ENCODE measurements around the gene B3GALT4.
"Not testable (repeated sequence)": the region's sequence is repeated elsewhere in the genome, so short reads cannot be mapped to it uniquely, and the experiment has no call there.

Gene B3GALT4

GRCh38 chr6:33259032-33259431 lies 17.9 kb upstream of the B3GALT4 start:
- WGBS (ENCODE audit: extremely low coverage, insufficient coverage, low lambda C conversion rate): no CpG with 5 or more reads among the region's 5 CpGs
- peaks cover 2% of the 10 kb centered on the region for H3K36me3 ChIP-seq (ENCODE audit: control insufficient read depth, insufficient read depth, low read length)
- H3K27ac ChIP-seq (ENCODE audit: low read depth, low read length): no peak overlapping the region

GRCh38 chr6:33262490-33262889 lies 14.4 kb upstream of the B3GALT4 start:
- not testable (repeated sequence) for H2BK15ac ChIP-seq (replicated peaks; ENCODE audit: low read depth); H3K9ac ChIP-seq (ENCODE audit: low read length); H3K27ac ChIP-seq (ENCODE audit: low read depth, low read length); H3K18ac ChIP-seq (ENCODE audit: low read length); H2BK120ac ChIP-seq (ENCODE audit: low read depth, low read length); H3K23ac ChIP-seq (ENCODE audit: low read length); H3K4me2 ChIP-seq (ENCODE audit: low read length); H3K27me3 ChIP-seq (ENCODE audit: insufficient read depth, low read length, poor library complexity); H2AK5ac ChIP-seq (ENCODE audit: low read length); H3K36me3 ChIP-seq (ENCODE audit: control insufficient read depth, insufficient read depth, low read length); H3K56ac ChIP-seq (ENCODE audit: low read length); H3K4me1 ChIP-seq (ENCODE audit: control insufficient read depth, low read depth, low read length); H3K79me1 ChIP-seq (ENCODE audit: low read length); H3K4ac ChIP-seq (ENCODE audit: low read depth, low read length); DNase-seq; H4K8ac ChIP-seq (ENCODE audit: low read depth, low read length); H4K5ac ChIP-seq (ENCODE audit: low read length); H3K4me3 ChIP-seq (ENCODE audit: low read length); H3K79me2 ChIP-seq (ENCODE audit: control insufficient read depth, insufficient read depth, low read length); H2BK5ac ChIP-seq (ENCODE audit: low read length)
- no CpG with 5 or more reads among the region's 3 CpGs for WGBS (ENCODE audit: extremely low coverage, insufficient coverage, low lambda C conversion rate)

More at GRCh38 chr6:33259032-33259431, 17.9 kb upstream of the B3GALT4 start:
- Histone ChIP-seq H2BK120ac (ENCODE audit: low read depth, low read length) (no peak overlapping the region), H2BK5ac (ENCODE audit: low read length) (no peak overlapping the region), H2AK5ac (ENCODE audit: low read length) (no peak overlapping the region), H3K4me3 (ENCODE audit: low read length) (no peak overlapping the region), H3K56ac (ENCODE audit: low read length) (no peak overlapping the region), H4K8ac (ENCODE audit: low read depth, low read length) (no peak overlapping the region), H2BK15ac (replicated peaks; ENCODE audit: low read depth) (no peak overlapping the region), H3K4me2 (ENCODE audit: low read length) (no peak overlapping the region), H3K79me1 (ENCODE audit: low read length) (no peaks in the 10 kb centered on the region), H3K23ac (ENCODE audit: low read length) (no peak overlapping the region), H3K27me3 (ENCODE audit: insufficient read depth, low read length, poor library complexity) (no peaks in the 10 kb centered on the region), H3K18ac (ENCODE audit: low read length) (no peak overlapping the region), H3K4ac (ENCODE audit: low read depth, low read length) (no peak overlapping the region), H3K4me1 (ENCODE audit: control insufficient read depth, low read depth, low read length) (no peaks in the 10 kb centered on the region), H4K5ac (ENCODE audit: low read length) (no peak overlapping the region), H3K79me2 (ENCODE audit: control insufficient read depth, insufficient read depth, low read length) (no peaks in the 10 kb centered on the region), H3K9ac (ENCODE audit: low read length) (no peak overlapping the region)
- DNase-seq: no peak

GRCh38 chr6:33264015-33264414 lies 12.9 kb upstream of the B3GALT4 start:
- Histone ChIP-seq H3K27ac (ENCODE audit: low read depth, low read length) (no peak overlapping the region), H3K27me3 (ENCODE audit: insufficient read depth, low read length, poor library complexity) (no peaks in the 10 kb centered on the region), H3K18ac (ENCODE audit: low read length) (no peak overlapping the region), H2BK120ac (ENCODE audit: low read depth, low read length) (no peak overlapping the region), H3K56ac (ENCODE audit: low read length) (no peak overlapping the region), H3K36me3 (ENCODE audit: control insufficient read depth, insufficient read depth, low read length) (peaks cover 4% of the 10 kb centered on the region), H3K79me1 (ENCODE audit: low read length) (no peaks in the 10 kb centered on the region), H2BK15ac (replicated peaks; ENCODE audit: low read depth) (no peak overlapping the region), H4K5ac (ENCODE audit: low read length) (no peak overlapping the region), H2AK5ac (ENCODE audit: low read length) (no peak overlapping the region), H3K4me2 (ENCODE audit: low read length) (no peak overlapping the region), H3K4ac (ENCODE audit: low read depth, low read length) (no peak overlapping the region), H3K4me3 (ENCODE audit: low read length) (no peak overlapping the region), H3K23ac (ENCODE audit: low read length) (no peak overlapping the region), H4K8ac (ENCODE audit: low read depth, low read length) (no peak overlapping the region), H2BK5ac (ENCODE audit: low read length) (no peak overlapping the region), H3K79me2 (ENCODE audit: control insufficient read depth, insufficient read depth, low read length) (no peaks in the 10 kb centered on the region), H3K9ac (ENCODE audit: low read length) (no peak overlapping the region), H3K4me1 (ENCODE audit: control insufficient read depth, low read depth, low read length) (no peaks in the 10 kb centered on the region)
- WGBS (ENCODE audit: extremely low coverage, insufficient coverage, low lambda C conversion rate): no CpG with 5 or more reads among the region's 7 CpGs
- DNase-seq: no peak

GRCh38 chr6:33271117-33271467 lies 5.8 kb upstream of the B3GALT4 start:
- peak overlapping the region; percentile 99 for H3K56ac ChIP-seq (ENCODE audit: low read length)
- H4K8ac ChIP-seq (ENCODE audit: low read depth, low read length): no peak overlapping the region
- peak overlapping the region; percentile 79 for H2BK5ac ChIP-seq (ENCODE audit: low read length)
- DNase-seq: no peak
- H3K4ac ChIP-seq (ENCODE audit: low read depth, low read length): peak overlapping the region; percentile 64
- peak overlapping the region; percentile 95 for H3K4me2 ChIP-seq (ENCODE audit: low read length)
- H3K4me3 ChIP-seq (ENCODE audit: low read length): peak overlapping the region; percentile 99
- H2AK5ac ChIP-seq (ENCODE audit: low read length): peak overlapping the region; percentile 99
- peak overlapping the region; percentile 98 for H4K5ac ChIP-seq (ENCODE audit: low read length)
- H3K4me1 ChIP-seq (ENCODE audit: control insufficient read depth, low read depth, low read length): peaks cover 3% of the 10 kb centered on the region
- peaks cover 12% of the 10 kb centered on the region for H3K36me3 ChIP-seq (ENCODE audit: control insufficient read depth, insufficient read depth, low read length)
- H3K23ac ChIP-seq (ENCODE audit: low read length): peak overlapping the region; percentile 34
- H2BK120ac ChIP-seq (ENCODE audit: low read depth, low read length): no peak overlapping the region
- peaks cover 13% of the 10 kb centered on the region for H3K79me1 ChIP-seq (ENCODE audit: low read length)
- peak overlapping the region; percentile 49 for H3K27ac ChIP-seq (ENCODE audit: low read depth, low read length)
- no peak overlapping the region for H2BK15ac ChIP-seq (replicated peaks; ENCODE audit: low read depth)
- H3K9ac ChIP-seq (ENCODE audit: low read length): peak overlapping the region; percentile 99
- no peaks in the 10 kb centered on the region for H3K27me3 ChIP-seq (ENCODE audit: insufficient read depth, low read length, poor library complexity)
- peaks cover 37% of the 10 kb centered on the region for H3K79me2 ChIP-seq (ENCODE audit: control insufficient read depth, insufficient read depth, low read length)
- WGBS (ENCODE audit: extremely low coverage, insufficient coverage, low lambda C conversion rate): no CpG with 5 or more reads among the region's 7 CpGs
- peak overlapping the region; percentile 85 for H3K18ac ChIP-seq (ENCODE audit: low read length)

GRCh38 chr6:33271468-33272274 lies 5.3 kb upstream of the B3GALT4 start, which contains the start of the genes RPS18 and VPS52:
Gene RPS18 (plus strand): TSS chr6:33272075. CDS start chr6:33272120, 45 bp downstream.
Gene VPS52 (minus strand): TSS chr6:33271876. CDS start chr6:33271675, 201 bp downstream.
- Histone ChIP-seq H3K27me3 (ENCODE audit: insufficient read depth, low read length, poor library complexity) (no peaks in the 10 kb centered on the region), H3K79me1 (ENCODE audit: low read length) (peaks cover 13% of the 10 kb centered on the region), H4K5ac (ENCODE audit: low read length) (peak within 1 kb of the TSS; percentile 98), H3K9ac (ENCODE audit: low read length) (peak within 1 kb of the TSS; percentile 100), H3K36me3 (ENCODE audit: control insufficient read depth, insufficient read depth, low read length) (peaks cover 13% of the 10 kb centered on the region), H2BK15ac (replicated peaks; ENCODE audit: low read depth) (no peak within 1 kb of the TSS), H3K79me2 (ENCODE audit: control insufficient read depth, insufficient read depth, low read length) (peaks cover 37% of the 10 kb centered on the region), H4K8ac (ENCODE audit: low read depth, low read length) (no peak within 1 kb of the TSS), H2BK5ac (ENCODE audit: low read length) (peak within 1 kb of the TSS; percentile 79), H3K56ac (ENCODE audit: low read length) (peak within 1 kb of the TSS; percentile 99), H3K27ac (ENCODE audit: low read depth, low read length) (peak within 1 kb of the TSS; percentile 65), H2BK120ac (ENCODE audit: low read depth, low read length) (no peak within 1 kb of the TSS), H3K4me2 (ENCODE audit: low read length) (peak within 1 kb of the TSS; percentile 95), H3K4me1 (ENCODE audit: control insufficient read depth, low read depth, low read length) (peaks cover 3% of the 10 kb centered on the region), H3K23ac (ENCODE audit: low read length) (peak within 1 kb of the TSS; percentile 94), H3K18ac (ENCODE audit: low read length) (peak within 1 kb of the TSS; percentile 85), H3K4ac (ENCODE audit: low read depth, low read length) (peak within 1 kb of the TSS; percentile 87), H2AK5ac (ENCODE audit: low read length) (peak within 1 kb of the TSS; percentile 99), H3K4me3 (ENCODE audit: low read length) (peak within 1 kb of the TSS; percentile 100)
- peak; percentile 100 for DNase-seq
- WGBS (ENCODE audit: extremely low coverage, insufficient coverage, low lambda C conversion rate): no CpG with 5 or more reads among the region's 48 CpGs

Data from mesendoderm (in vitro differentiated cells).